HepG2 (cell line): ENCODE measurements around the gene WIZ.

ENCODE experiments used
- EP300 ChIP-seq, 3 experiments: sonication (generic) in 1 of 3; formaldehyde crosslinking in 1 of 3; IDR thresholded peaks; 2 replicates each; pipeline versions ENCODE4 v1.5.1 to v1.6.1; 2011 to 2020; ENCODE audit warnings: low read depth in 2 of 3, low read length in 2 of 3, borderline replicate concordance in 1 of 3, improper control_type of control experiment in 1 of 3, mild to moderate bottlenecking in 1 of 3, missing genetic modification reagents in 1 of 3, moderate library complexity in 1 of 3
- KMT2A ChIP-seq: sonication (generic); formaldehyde crosslinking; IDR thresholded peaks from 2 replicates; pipeline ENCODE4 v1.4.0; 2020; ENCODE audit warnings: missing genetic modification reagents
- RAD21 ChIP-seq: fragments of 450-650 bp; formaldehyde crosslinking; IDR thresholded peaks from 2 replicates; pipeline ENCODE4 v1.5.0; 2020; ENCODE audit warnings: mild to moderate bottlenecking
- ZNF589 ChIP-seq: sonication (generic); formaldehyde crosslinking; conservative IDR thresholded peaks from 2 replicates; pipeline ENCODE4 v1.8.0; 2022; ENCODE audit warnings: mild to moderate bottlenecking, moderate library complexity, missing genetic modification reagents

DNA sequence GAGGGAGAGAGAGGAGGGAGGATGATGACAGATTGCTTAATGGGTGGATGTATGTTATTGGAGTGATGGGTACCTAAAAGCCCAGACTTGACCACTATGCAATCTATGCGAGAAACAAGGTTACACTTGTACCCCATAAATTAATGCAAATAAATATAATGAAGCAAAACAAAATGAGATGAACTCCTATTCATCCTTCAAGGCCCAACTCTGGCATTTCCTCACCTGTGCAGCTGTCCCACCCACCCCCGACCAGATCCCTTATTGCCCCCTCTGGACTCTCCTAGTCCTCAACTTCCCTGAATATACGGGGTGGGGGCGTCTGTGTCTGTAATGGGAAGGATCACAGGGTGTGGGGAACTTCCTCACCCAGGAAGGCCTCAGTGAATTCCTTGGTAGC lies 25.4 kb upstream of the WIZ start:
- TF ChIP-seq RAD21 (CRISPR knock-in tag), result no peak
- no peak for TF ChIP-seq ZNF589 (CRISPR knock-in tag)
- no peak for TF ChIP-seq EP300 (IDR thresholded peaks at IDR 0.05; ENCODE audit: low read depth in 2 of 2, low read length in 2 of 2)
- TF ChIP-seq EP300 (CRISPR knock-in tag; IDR thresholded peaks at IDR 0.05; ENCODE audit: borderline replicate concordance), result no peak
- no peak for TF ChIP-seq KMT2A
